ENCODE measurements around the gene USP9X.
A peak's percentile ranks its signal among the peaks of the same experiment; 100 is the strongest.
"Not testable (repeated sequence)": the region's sequence is repeated elsewhere in the genome, so short reads cannot be mapped to it uniquely, and the experiment has no call there.

USP9X gene

DNA sequence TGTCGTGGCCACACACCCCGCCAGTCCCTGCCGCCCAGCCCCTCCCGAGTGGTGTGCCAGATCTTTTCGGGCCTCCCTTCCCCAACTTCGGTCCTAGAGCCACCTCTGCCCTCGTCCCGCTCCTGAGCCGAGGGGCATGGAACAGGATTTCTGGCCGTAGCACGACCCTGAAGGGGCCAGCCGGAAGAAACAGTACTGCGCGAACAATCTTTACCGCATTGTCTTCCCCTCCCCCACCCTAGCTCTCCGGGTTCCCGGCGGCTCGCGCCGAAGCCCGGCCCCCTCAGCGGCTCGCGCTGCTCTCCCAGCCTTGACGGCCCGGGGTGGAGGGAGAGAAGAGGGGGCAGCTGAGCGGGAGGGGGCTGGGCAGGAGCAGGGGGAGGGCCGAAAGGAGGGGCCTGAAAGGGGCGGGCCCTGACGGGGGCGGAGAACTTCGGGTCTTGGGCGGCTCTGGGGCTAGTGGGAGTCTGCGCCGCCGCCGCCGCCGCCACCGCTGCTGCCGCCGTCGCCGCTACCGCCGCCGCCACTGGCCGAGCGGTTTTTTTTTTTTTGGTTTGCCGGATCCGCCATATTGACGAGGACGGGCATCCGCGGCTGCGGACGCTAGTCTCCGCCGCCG is at the start of gene USP9X:
Gene USP9X, plus strand, starts transcription at position 553 of the 619 bp plus-strand sequence. CDS start 38,184 bp downstream, outside the sequence.
- DNase-seq, result peak; percentile 36

DNA sequence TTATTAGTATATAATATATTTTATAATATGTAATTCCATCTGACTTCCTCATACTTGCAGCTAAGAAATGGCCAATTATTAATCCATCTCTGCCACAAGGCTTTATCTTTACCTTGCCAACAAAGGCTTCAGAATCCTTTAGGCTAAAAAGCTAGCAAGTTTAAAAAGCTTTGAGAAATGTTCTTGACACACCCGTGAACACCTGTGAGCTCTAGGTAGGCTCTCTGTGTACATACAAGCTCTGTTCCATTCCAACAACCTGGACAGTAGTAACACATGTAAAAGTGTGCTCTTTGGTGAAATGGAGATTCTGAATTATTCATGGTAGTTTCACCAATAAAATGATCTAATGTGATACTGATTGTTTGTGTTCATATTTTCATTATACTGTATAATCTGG is 49.7 kb upstream of the USP9X start:
- no peak for DNase-seq

DNA sequence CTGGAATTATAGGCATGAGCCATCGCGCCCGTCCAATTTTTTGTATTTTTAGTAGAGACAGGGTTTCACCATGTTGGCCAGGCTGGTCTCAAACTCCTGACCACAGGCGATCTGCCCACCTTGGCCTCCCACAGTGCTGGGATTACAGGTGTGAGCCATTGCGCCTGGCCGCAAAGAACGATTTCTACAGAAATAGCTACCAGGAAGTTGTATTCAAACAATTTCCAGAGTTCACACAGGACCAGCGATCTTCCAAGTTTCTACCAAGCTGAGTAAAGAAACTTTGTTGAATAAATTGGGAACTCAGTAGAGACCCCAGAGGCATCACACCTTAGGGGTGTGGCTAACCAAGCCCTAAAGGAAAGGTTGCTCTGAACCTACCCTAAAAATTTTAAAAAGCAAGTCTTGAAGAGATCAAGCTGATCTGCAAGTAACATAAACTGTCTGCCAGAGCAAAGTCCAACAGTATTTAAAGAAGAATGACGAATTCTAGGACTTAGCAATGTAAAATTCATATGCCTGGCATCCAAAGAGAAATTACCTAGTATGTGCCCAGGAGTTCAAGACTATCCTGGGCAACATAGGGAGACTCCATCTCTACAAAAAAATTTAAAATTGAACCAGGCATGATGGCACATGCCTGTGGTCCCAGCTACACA is 48.4 kb upstream of the USP9X start:
- no peak for DNase-seq

- no peak for DNase-seq
Measured at GRCh38 chrX:41043196-41043595, 42.0 kb upstream of the USP9X start.

GRCh38 chrX:41043674-41044345 is 41.4 kb upstream of the USP9X start:
- DNase-seq, result no peak

GRCh38 chrX:41045960-41046567 is 39.2 kb upstream of the USP9X start:
- DNase-seq, result no peak

- no peak for DNase-seq
Measured at GRCh38 chrX:41047878-41048534, 37.2 kb upstream of the USP9X start.

GRCh38 chrX:41050359-41050758 is 34.9 kb upstream of the USP9X start:
- no peak for DNase-seq

DNA sequence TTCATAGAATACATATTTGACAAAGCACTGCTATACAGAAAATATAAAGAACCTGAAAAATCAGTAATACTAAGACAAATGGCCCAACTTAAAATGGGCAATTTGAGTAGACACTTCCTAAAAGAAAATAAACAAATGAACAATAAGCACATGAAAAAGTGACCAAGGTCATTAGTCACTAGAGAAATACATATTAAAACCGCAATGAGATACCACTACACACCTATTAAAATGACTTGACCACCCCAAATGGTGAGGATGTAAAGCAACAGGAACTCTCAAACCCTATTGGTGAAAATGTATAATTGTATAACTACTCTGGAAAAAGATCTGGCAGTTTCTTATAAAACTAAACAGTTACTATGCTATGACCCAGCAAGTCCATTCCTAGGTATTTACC is 34.0 kb upstream of the USP9X start:
- DNase-seq, result no peak

DNA sequence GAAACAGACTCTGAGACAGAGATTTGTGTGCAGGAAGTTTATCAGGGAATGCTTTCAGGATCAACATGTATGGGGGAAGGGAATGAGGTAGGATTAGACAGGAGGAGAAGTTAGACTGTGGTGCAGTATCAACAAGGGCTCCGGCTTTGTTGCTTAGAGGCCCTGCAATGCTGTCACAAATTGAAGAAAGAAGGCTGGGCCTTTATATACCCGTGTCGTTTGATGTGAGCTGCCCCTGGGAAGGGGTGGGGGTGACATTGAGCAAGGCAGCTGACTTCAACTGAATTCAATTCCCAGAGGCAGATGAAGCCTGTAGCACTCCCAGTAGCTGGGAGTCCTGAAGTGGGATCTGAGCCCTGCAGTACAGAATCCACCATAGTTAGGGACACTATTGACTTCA is 29.5 kb upstream of the USP9X start:
- DNase-seq, result no peak

DNA sequence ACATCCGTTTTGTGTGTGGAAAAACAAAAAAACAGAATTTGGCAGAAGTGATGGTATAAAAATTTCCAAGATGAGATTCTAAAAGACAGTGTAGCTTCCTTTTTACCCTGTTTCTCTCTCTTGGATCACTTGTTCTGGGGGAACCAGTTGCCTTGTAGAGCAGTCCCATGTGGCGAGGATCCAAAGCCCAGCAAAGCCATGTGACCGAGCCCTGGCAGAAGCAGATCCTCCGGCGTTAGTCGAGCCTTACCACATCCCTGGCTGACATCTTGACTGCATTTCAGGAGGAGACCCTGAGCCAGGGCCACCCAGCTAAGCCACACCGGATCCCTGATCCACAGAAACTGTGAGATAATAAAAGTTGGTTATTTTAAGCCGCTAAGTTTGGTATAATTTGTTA is 22.0 kb upstream of the USP9X start:
- not testable (repeated sequence) for DNase-seq

- DNase-seq, result no peak
Measured at GRCh38 chrX:41064018-41064417, 21.2 kb upstream of the USP9X start.

DNA sequence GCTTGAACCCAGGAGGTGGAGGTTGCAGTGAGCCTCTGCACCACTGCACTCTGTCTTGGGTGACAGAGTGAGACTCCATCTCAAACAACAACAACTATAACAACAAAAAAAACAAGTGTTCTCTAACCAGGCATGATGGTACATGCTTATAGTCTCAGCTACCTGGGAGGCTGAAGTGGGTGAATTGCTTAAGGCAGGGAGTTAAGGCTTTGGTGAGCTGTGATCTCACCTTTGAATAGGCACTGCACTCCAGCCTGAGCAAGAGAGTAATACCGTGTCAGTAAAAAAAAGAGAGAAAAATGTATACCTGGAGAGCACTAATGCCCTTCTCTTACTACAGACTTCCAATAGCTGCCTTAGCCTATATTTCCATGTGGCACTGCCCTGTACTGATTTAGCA is 18.9 kb upstream of the USP9X start:
- DNase-seq, result no peak

DNA sequence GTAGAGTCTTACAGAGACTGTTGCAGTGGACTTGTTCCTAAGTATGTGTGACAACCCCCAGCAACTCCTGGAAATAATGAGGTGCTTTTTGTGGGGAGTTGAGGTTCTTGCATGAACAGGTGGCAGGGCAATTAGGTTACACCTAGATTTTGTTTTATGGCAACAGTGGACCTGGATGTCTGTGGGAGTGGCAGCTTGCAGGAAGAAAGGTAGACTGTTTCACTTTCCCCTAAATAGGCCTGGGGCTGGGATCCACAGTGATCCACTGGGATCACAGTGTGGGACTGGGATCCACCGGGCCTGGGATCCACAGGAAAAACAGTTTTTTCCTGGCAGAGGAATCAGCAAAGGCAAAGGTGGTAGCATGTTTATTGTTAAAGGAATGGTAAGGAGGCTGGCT is 18.3 kb upstream of the USP9X start:
- no peak for DNase-seq

- no peak for DNase-seq
Measured at GRCh38 chrX:41067721-41068120, 17.5 kb upstream of the USP9X start.

- DNase-seq, result no peak
Measured at GRCh38 chrX:41076742-41077141, 8.5 kb upstream of the USP9X start.

- DNase-seq, result no peak
Measured at GRCh38 chrX:41081821-41082220, 3.4 kb upstream of the USP9X start.

DNA sequence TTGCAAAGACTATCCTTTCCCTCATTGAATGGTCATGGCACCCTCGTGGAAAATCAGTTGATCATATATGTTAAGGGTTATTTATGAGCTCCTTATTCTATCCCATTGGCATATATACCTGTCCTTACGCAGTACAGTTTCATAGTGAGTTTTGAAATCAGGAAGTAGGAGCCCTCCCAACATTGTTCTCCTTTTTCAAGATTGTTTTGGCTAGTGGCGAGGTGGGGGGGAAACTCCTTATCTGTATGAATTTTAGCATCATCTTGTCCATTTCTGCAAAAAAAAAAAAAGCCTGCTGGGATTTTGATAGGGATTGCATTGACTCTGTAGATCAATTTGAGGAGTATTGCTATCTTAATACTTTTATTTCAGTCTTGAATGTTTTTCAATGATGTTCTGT is 2.5 kb upstream of the USP9X start:
- DNase-seq, result no peak

DNA sequence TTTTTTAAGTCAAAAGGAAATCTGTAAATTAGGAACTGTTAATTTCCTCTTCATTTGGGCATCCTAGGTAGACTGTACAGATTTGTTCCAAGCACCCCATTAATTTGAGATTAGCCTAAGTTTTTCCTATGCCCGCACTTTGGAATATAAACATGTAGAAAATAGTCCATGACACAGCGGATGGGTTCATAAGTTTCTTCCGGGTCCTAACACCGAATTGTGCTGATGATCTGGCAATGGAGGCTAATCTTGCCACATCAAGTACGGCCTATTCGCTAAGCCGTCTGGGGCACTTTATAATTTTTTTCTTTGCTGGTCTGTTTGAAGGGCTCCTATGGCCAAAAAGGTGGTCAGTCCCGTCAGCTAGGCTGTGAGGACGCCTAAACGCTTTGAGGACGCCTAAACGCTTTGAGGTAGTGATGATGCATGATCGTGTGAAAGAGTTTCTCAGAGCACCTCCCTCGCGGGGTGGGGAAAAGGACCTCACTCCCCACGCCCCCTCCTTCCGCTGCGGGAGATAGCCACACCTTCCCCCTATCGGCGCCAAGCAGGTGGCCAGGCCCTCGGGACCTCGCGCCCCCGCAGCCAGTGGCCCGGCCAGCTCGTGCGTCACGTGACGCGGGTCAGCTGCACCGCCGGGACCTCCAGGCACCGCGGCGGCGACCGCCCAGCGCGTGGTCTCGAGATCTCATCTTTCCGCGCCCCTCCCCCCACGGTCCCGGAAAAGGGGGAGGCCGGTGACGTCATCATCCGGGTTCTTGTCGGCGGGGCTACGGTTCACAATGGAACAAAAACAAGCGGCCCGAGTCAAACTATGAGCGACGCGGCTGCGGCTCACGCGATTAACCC is 977 bp upstream of the USP9X start:
- DNase-seq, result peak; percentile 78

GRCh38 chrX:41085512-41085877 is 250 bp downstream of the USP9X start:
- DNase-seq, result no peak

GRCh38 chrX:41085878-41086626 is 807 bp downstream of the USP9X start:
- no peak for DNase-seq

DNA sequence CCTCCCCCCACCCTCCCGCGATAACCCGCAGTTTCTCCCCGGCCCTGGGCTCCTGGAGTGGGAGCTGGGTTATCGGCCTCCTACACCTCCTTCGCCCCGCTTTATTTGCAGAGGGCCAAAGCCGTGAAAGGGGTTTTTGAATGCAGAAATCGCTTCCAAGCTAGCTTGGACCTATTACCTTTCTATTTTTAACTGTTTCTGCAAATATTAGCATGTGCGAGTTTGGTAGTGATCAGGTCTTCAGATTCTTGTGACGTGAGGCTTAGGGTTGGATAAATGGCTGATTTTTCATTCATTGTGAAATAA is 1.3 kb downstream of the USP9X start:
- no peak for DNase-seq
